Ecto neural progenitor cell (in vitro differentiated cells): ENCODE data around the gene SVEP1.
"Not testable (repeated sequence)": the region's sequence is repeated elsewhere in the genome, so short reads cannot be mapped to it uniquely, and the experiment has no call there.

Experiments
- DNase-seq: peaks from one replicate; pipeline ENCODE4 v3.0.0-alpha.2; 2018; ENCODE audit warnings: low spot score

The SVEP1 gene

GRCh38 chr9:110578575-110579033 is 937 bp downstream of the SVEP1 start:
- DNase-seq = peak; percentile 51

- DNase-seq = no peak
Measured at GRCh38 chr9:110575945-110576344, 3.6 kb downstream of the SVEP1 start.

GRCh38 chr9:110575169-110575568 is 4.4 kb downstream of the SVEP1 start:
- no peak for DNase-seq

- no peak for DNase-seq
Measured at GRCh38 chr9:110573305-110573704, 6.2 kb downstream of the SVEP1 start.

- no peak for DNase-seq
Measured at GRCh38 chr9:110571801-110572483, 7.6 kb downstream of the SVEP1 start.

- no peak for DNase-seq
Measured at GRCh38 chr9:110566156-110566555, 13.4 kb downstream of the SVEP1 start.

GRCh38 chr9:110561826-110562225 is 17.7 kb downstream of the SVEP1 start:
- no peak for DNase-seq

DNA sequence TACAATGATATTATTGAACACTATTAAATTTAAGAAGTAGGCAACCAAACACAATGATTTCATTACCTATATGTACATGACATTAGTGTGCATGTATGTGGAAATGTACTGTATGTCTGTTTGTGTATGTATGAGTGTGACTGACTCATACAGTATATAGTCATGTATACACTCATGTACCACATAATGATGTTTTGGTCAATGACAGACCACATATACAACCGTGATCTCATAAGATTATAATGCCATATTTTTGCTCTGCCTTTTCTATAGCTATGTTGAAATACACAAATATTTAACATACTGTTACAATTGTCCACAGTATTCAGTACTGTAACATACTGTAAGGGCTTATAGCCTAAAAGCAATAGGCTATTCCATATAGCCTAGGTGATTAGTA is 19.7 kb downstream of the SVEP1 start:
- no peak for DNase-seq

DNA sequence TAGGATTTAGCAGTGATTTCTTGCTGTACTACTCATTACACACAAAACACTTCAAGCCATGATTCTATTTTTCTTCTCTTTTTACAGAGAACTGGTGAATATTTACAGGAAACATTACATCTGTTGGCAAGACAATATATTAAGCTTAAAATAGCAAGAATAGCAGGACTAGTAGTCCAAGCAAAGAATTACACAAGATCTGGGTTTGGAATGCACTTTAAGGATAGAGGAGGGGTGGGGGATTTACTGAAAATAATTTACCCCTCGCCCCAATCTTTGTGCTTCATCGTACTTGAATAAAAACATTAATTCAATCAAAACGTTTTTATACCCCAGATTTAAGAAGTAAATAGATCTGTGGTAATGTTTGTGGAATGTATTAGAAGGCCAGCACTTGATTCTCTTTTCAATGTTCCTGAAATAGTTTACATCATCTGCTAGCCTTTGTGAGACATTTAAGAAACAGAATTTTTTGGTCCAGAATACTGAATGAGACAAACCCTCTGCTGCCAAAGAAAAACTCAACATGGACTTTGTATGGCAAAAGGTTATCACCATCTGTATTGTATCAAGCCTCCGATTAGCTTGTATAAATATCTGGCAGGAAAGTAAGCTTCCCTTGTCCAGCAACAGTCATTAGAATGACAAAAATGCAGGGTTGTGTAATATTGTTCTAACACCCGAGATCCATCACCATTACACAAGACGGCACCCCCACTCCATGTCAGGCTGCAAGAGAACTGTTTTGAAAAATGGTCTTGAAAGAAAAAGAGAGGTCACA is 23.8 kb downstream of the SVEP1 start:
- DNase-seq = no peak

DNA sequence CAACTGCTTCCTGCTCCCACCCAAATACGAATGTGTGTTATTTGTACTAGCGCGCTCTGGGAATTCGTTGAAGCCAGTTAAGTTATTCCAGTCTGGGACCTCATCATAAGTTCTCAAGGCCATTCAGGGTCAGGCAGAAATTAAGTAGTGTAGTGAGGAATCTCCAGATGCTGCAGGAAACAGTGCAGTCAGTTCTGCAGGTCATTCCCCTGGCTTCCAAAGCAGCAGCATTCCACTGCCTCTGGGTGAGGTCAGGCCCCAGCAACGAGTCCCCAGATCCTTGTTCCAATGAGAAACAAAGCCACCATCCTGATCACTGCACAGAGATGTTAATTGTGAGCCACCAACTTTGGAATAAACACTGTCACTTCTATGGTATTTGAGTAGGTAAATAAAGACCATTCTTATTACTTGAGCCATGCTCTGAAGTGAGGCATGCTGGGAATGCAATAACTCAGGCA is 33.1 kb downstream of the SVEP1 start:
- DNase-seq = no peak

DNA sequence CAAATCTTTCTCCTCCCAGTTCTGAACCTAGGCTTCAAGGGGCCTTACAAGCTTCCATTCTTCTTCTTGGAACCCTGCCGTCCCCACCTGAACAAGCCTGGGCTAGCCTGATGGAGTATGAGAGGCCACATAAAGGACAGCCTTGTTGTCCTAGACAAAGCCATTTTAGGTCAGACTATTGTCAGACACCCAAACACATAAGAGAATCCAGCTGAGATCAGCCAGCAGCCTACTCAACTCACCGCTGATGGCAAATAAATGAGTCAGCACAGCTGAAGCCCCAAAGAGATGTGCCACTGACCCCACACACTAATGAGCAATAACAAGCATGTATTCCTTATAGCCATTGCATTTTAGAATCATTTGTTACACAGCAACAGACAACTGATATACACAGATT is 33.8 kb downstream of the SVEP1 start:
- no peak for DNase-seq

DNA sequence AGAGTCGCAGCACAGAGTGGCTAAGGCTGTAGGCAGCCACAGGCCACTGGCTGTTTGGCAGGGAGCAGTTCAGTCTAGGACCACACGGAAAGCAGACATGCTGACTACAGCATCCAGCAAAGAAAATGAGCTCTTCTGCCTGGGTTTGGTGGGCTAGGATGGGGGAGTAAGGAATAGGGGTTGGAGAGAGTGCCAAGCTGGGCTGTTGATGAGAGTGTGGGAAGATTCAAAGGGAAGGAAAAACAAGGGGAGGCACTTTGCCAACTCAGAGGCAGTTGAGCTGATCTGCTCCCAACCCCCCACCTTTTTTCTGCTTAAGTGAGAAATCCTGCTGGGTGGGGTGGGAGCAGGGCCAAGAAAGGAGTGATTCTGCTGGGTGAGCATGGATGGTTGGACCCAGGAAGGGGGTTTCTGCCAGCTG is 35.9 kb downstream of the SVEP1 start:
- no peak for DNase-seq

DNA sequence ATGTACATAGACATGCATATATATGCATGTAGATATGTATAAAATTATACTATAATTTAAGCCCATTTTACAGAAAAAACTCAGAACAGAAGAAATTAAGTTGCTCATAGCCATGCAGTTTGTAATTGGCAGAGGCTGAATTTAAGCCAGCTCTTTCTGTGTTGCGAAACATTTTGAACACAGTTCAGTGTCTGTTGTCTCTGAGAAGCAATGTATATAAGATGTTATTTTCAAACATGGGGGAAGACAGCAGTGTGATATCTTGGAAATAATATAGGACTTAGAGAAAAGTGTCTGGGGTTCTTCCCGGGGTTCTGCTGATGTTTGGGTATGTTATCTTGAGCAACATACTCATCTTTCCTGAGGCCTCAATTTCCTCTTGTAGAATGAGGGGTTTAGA is 37.6 kb downstream of the SVEP1 start:
- DNase-seq = no peak

- no peak for DNase-seq
Measured at GRCh38 chr9:110538647-110539041, 40.9 kb downstream of the SVEP1 start.

- no peak for DNase-seq
Measured at GRCh38 chr9:110537841-110538646, 41.5 kb downstream of the SVEP1 start.

DNA sequence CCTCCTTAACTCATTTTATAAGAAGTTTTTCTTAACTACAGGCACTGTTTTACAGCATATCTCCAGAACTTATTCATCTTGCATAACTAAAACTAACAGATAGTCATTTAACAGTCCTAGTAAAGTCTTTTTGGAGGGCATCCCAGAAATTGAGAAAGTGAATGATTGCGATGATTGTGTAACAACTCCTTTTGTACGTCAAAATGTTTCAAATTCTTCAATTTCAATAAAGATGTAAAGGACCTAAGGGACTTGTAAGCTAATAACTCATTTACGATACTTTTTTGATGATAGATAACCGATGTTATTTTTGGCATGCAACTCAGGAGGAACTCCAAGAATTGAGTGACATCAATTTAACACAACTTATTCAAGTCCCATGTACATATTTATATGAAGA is 42.7 kb downstream of the SVEP1 start:
- no peak for DNase-seq

- not testable (repeated sequence) for DNase-seq
Measured at GRCh38 chr9:110534162-110534561, 45.4 kb downstream of the SVEP1 start.

DNA sequence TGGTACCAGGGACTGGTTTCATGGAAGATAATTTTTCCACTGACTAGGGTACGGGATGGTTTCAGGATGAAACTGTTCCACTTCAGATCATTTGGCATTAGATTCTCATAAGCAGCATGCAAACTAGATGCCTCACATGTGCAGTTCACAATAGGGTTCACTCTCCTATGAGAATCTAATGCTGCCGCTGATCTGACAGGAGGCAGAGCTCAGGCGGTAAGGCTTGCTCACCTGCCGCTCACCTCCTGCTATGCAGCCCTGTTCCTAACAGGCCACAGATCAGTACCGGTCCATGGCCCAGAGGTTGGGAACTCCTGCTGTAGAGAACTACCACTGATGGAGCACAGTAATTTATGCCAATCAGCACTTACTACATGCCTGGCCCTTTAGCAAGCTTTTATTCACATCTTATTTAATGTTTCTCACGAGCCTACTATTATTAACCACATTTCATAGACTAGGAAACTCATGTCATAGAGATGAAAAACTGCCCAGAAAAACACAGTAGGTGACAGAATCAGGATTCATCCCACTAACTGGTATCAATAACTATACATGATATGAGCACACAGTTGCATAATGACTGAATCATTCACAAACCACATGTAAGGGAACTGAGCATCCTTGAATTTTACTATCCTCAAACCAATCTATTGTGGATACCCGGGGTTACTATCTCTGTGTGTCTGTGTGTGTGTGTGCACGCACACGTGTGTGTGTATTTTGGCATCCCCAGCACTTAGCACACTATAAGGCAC is 46.5 kb downstream of the SVEP1 start:
- no peak for DNase-seq

GRCh38 chr9:110531776-110532175 is 47.8 kb downstream of the SVEP1 start:
- DNase-seq = no peak

DNA sequence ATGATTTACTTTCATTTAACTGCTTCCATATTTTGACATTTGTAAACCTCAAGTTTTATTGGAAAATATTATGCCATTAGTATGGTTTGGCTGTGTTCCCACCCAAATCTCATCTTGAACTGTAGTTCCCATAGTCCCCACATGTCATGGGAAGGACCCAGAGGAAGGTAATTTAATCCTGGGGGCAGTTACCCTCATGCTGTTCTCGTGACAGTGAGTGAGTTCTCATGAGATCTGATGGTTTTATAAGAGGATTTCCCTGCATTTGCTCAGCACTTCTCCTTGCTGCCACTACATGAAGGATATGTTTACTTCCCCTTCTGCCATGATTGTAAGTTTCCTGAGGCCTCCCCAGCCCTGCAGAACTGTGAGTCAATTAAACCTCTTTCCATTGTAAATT is 48.3 kb downstream of the SVEP1 start:
- DNase-seq = not testable (repeated sequence)

- DNase-seq = no peak
Measured at GRCh38 chr9:110528645-110529044, 50.9 kb downstream of the SVEP1 start.

GRCh38 chr9:110526426-110526825 is 53.1 kb downstream of the SVEP1 start:
- no peak for DNase-seq
